ENCODE measurements around the gene RPUSD4. TPM values are rescaled to one million over a fixed set of nuclear protein-coding genes. Genes with fewer than 3 reads are reported as not detected.

The RPUSD4 gene
- total RNA-seq, 3 donors from 2014 or later = 21.4 to 29.1 (median 27.5) TPM

DNA sequence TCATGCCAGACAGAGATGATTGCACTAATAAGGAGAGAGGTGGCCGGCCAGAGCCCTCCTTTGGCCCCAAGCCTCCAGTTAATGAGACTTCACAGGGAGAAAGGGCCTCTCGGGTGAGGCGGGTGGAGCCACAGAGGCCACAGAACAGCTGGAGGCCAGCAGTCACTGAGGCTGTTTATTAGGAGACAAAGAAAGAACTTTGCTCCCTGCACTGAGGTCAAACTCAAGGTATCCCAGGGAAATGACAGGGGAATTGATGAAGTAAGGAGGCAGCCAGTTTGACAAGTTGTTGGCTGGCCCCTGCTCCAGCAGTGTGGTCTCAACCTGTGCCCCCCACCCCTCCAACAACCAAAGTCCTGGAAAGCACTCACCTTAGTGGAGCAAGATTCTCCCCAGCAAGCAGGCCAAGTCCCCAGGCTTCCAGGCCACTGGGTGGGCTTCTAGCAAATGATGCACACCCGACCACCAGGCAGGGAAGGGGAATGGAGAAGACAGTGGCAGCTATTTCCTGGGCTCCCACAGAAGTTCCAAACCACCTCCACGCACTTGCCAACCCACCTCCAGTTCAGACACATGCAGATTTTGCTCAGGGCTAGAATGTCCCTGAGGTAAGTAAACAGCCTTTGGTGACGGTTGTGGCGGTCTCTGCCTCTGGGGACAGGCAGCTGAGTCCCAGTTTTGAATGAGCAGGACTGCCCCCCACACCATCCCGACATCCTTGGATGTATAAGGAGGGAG is 53.2 kb downstream of the RPUSD4 start:
- no peak for DNase-seq (ENCODE audit: low spot score in 2 of 2)
- Histone ChIP-seq H3K9me3 (no peaks in the 10 kb centered on the region), H3K36me3 (no peaks in the 10 kb centered on the region), H3K4me3 (no peak overlapping the region), H3K27ac (no peak overlapping the region), H3K27me3 (no peaks in the 10 kb centered on the region), H3K4me1 (no peaks in the 10 kb centered on the region)
- TF ChIP-seq POLR2A (IDR thresholded peaks at IDR 0.05) (no peak), POLR2AphosphoS5 (IDR thresholded peaks at IDR 0.05) (no peak)
- TF ChIP-seq, protein P1, sequence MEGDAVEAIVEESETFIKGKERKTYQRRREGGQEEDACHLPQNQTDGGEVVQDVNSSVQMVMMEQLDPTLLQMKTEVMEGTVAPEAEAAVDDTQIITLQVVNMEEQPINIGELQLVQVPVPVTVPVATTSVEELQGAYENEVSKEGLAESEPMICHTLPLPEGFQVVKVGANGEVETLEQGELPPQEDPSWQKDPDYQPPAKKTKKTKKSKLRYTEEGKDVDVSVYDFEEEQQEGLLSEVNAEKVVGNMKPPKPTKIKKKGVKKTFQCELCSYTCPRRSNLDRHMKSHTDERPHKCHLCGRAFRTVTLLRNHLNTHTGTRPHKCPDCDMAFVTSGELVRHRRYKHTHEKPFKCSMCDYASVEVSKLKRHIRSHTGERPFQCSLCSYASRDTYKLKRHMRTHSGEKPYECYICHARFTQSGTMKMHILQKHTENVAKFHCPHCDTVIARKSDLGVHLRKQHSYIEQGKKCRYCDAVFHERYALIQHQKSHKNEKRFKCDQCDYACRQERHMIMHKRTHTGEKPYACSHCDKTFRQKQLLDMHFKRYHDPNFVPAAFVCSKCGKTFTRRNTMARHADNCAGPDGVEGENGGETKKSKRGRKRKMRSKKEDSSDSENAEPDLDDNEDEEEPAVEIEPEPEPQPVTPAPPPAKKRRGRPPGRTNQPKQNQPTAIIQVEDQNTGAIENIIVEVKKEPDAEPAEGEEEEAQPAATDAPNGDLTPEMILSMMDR (IDR thresholded peaks at IDR 0.05) = no peak
- intact Hi-C loops (cut with DNase I; ENCODE audit: low total_unique reads) = no loop called here

DNA sequence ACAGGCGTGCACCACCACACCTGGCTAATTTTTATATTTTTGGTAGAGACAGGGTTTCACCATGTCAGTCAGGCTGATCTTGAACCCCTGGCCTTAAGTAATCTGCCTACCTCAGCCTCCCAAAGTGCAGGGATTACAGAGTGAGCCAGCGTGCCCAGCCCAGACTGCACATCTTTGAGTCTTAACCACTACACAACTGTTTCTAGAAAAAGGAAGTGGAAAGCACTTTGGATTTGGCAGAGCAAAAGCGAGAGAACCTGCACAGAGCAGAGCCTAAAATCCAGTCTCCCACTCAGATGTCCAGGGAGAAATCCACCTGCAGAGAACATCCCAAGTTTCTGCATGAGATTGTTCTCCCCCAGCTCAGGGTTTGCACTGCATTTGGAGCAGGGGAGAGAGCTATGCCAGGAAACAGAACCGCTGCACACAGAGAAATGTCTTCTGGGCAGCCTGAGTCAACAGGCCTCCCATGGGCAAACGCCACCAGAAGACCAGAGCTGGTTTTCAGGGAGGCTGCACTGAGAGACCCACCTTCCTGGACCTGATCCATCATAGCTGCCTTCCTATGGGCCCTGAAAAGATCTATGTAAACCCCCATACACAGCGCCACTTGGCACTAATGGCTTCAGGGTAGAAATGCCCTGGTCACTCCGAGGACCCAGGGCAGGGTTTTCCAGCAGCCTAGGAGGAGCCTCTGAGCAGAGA is 54.0 kb downstream of the RPUSD4 start:
- Histone ChIP-seq H3K27me3 (no peaks in the 10 kb centered on the region), H3K27ac (no peak overlapping the region), H3K36me3 (no peaks in the 10 kb centered on the region), H3K9me3 (no peaks in the 10 kb centered on the region), H3K4me3 (no peak overlapping the region), H3K4me1 (no peaks in the 10 kb centered on the region)
- DNase-seq (ENCODE audit: low spot score in 2 of 2) = no peak
- TF ChIP-seq POLR2AphosphoS5 (IDR thresholded peaks at IDR 0.05) (no peak), POLR2A (IDR thresholded peaks at IDR 0.05) (no peak)
- TF ChIP-seq, protein P1 (IDR thresholded peaks at IDR 0.05) = no peak
- intact Hi-C loops (cut with DNase I; ENCODE audit: low total_unique reads) = no loop called here

DNA sequence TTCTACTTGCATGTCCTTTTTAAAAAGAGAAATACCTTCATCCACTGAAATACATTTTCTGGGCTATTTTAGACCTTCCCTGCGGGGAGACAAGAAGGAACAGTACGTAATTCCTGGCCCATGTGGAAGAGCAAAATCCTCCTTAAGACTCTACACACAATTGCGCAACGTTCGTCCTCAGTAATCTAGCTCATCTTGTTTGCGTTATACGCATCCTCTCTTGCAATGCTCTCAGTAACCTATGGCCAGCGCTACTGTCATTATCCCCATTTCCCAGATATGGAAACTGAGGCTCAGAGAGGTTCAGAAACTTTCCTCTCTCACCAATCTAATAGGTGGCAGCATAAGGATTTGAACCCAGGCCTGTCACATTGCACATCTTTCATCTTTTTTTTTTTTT is 54.6 kb downstream of the RPUSD4 start:
- intact Hi-C loops (cut with DNase I; ENCODE audit: low total_unique reads) = no loop called here
- Histone ChIP-seq H3K27ac (no peak overlapping the region), H3K4me1 (no peaks in the 10 kb centered on the region), H3K9me3 (no peaks in the 10 kb centered on the region), H3K36me3 (no peaks in the 10 kb centered on the region), H3K4me3 (no peak overlapping the region), H3K27me3 (no peaks in the 10 kb centered on the region)
- TF ChIP-seq, protein P1 (IDR thresholded peaks at IDR 0.05) = no peak
- TF ChIP-seq POLR2A (IDR thresholded peaks at IDR 0.05) (no peak), POLR2AphosphoS5 (IDR thresholded peaks at IDR 0.05) (no peak)
- DNase-seq (ENCODE audit: low spot score in 2 of 2) = no peak

DNA sequence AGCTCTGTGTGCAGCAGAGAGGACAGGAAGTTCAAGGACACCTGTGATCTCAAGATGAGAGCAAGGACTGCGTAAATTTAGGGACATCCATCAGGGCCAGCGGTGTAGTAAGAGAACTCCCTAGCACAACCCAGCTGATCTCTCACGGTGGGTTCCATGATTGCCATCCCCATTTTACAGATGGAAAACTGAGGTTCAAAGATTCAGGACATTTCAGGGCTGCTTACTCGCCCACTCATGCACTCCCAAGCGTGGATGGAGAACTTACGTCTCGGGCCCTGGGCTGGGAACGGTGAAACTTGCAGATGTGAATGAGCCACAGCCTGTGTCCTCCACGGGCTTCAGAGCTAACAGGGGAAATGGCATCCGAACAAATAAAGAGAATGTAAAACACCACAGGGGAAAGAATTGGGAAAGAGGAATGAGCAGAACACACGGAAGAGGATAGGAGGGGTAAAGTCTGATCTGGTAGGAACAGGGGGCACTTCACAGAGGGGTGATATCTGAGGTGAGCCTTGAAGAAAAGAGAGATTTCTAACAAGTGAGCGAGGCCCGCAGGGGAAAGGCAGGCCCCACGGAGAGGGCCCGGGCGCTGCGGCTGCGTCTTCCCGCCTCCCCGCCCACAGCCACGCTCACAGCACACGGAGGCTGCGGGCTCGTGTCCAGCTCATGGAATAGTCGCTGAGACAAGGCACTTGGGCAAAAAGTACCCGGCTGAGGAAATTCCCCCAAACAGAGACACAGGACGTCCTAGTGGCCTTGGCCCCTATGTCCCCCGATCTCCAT is 55.9 kb downstream of the RPUSD4 start:
- intact Hi-C loops (cut with DNase I; ENCODE audit: low total_unique reads) = no loop called here
- Histone ChIP-seq H3K27ac (no peak overlapping the region), H3K4me1 (no peaks in the 10 kb centered on the region), H3K4me3 (no peak overlapping the region), H3K9me3 (no peaks in the 10 kb centered on the region), H3K36me3 (no peaks in the 10 kb centered on the region), H3K27me3 (no peaks in the 10 kb centered on the region)
- TF ChIP-seq, protein P1 (IDR thresholded peaks at IDR 0.05) = no peak
- TF ChIP-seq POLR2AphosphoS5 (IDR thresholded peaks at IDR 0.05) (no peak), POLR2A (IDR thresholded peaks at IDR 0.05) (no peak)
- DNase-seq (ENCODE audit: low spot score in 2 of 2) = no peak
